SK-N-SH treated with all-trans-retinoic acid at 6 μM for 48 hours (cell line): ENCODE data around the gene ULK4.

Source experiments
- ATAC-seq: fragments of 200-7000 bp; cut with Tn5 transposase; 3 replicates; pipeline ENCODE4 v1.9.1; 2020; ENCODE audit warnings: mild to moderate bottlenecking, moderate library complexity
- ARNTL ChIP-seq: fragments of 450-650 bp; formaldehyde crosslinking; IDR thresholded peaks from 2 replicates; pipeline ENCODE4 v1.5.0; 2020; ENCODE audit warnings: low read depth, mild to moderate bottlenecking, moderate library complexity, borderline replicate concordance
- BACH2 ChIP-seq: fragments of 250-450 bp; sonication (Bioruptor Pico); IDR thresholded peaks from 2 replicates; pipeline ENCODE4 v1.9.0; 2021; ENCODE audit warnings: mild to moderate bottlenecking, borderline replicate concordance
- CSDC2 ChIP-seq: fragments of 250-450 bp; sonication (Bioruptor Pico); IDR thresholded peaks from 2 replicates; pipeline ENCODE4 v1.5.0; 2020; ENCODE audit warnings: mild to moderate bottlenecking, moderate library complexity
- GLIS3 ChIP-seq: fragments of 250-450 bp; sonication (Bioruptor Pico); IDR thresholded peaks from 2 replicates; pipeline ENCODE4 v1.5.0; 2020; ENCODE audit warnings: mild to moderate bottlenecking, moderate library complexity
- ISL1 ChIP-seq: fragments of 250-450 bp; sonication (Bioruptor Pico); IDR thresholded peaks from 2 replicates; pipeline ENCODE4 v2.1.2; 2022; ENCODE audit warnings: mild to moderate bottlenecking, moderate library complexity
- OSR1 ChIP-seq: fragments of 250-450 bp; sonication (Bioruptor Pico); IDR thresholded peaks from 2 replicates; pipeline ENCODE4 v1.8.0; 2022; ENCODE audit warnings: moderate library complexity, mild to moderate bottlenecking, inconsistent platforms
- PPARA ChIP-seq: fragments of 250-450 bp; sonication (Bioruptor Pico); IDR thresholded peaks from 2 replicates; pipeline ENCODE4 v1.5.0; 2020; ENCODE audit warnings: mild to moderate bottlenecking, borderline replicate concordance
- RARB ChIP-seq: fragments of 250-450 bp; sonication (Bioruptor Pico); IDR thresholded peaks from 2 replicates; pipeline ENCODE4 v1.8.0; 2021; ENCODE audit warnings: mild to moderate bottlenecking, moderate library complexity
- TCF4 ChIP-seq: fragments of 250-450 bp; sonication (Bioruptor Pico); IDR thresholded peaks from 2 replicates; pipeline ENCODE4 v1.8.0; 2021; ENCODE audit warnings: mild to moderate bottlenecking, moderate library complexity, borderline replicate concordance
- TOX ChIP-seq: fragments of 250-450 bp; sonication (Bioruptor Pico); IDR thresholded peaks from 2 replicates; pipeline ENCODE4 v1.8.0; 2021; ENCODE audit warnings: mild to moderate bottlenecking, moderate library complexity, borderline replicate concordance
- ZC3H10 ChIP-seq: fragments of 250-450 bp; sonication (Bioruptor Pico); IDR thresholded peaks from 2 replicates; pipeline ENCODE4 v1.5.1; 2021; ENCODE audit warnings: mild to moderate bottlenecking, moderate library complexity
- ZFP3 ChIP-seq: fragments of 250-450 bp; sonication (Bioruptor Pico); IDR thresholded peaks from 2 replicates; pipeline ENCODE4 v1.5.0; 2020; ENCODE audit warnings: mild to moderate bottlenecking, moderate library complexity
- ZFP30 ChIP-seq: fragments of 450-650 bp; formaldehyde crosslinking; IDR thresholded peaks from 2 replicates; pipeline ENCODE4 v1.5.0; 2022; ENCODE audit warnings: mild to moderate bottlenecking, moderate library complexity
- ZNF565 ChIP-seq: fragments of 450-650 bp; formaldehyde crosslinking; conservative IDR thresholded peaks from 2 replicates; pipeline ENCODE4 v1.5.0; 2020; ENCODE audit warnings: low read depth, mild to moderate bottlenecking, moderate library complexity
- ZNF70 ChIP-seq: fragments of 450-650 bp; formaldehyde crosslinking; IDR thresholded peaks from 2 replicates; pipeline ENCODE4 v1.5.0; 2020; ENCODE audit warnings: mild to moderate bottlenecking, moderate library complexity
- ZNF8 ChIP-seq: fragments of 450-650 bp; formaldehyde crosslinking; IDR thresholded peaks from 2 replicates; pipeline ENCODE4 v1.5.0; 2020; ENCODE audit warnings: mild to moderate bottlenecking, moderate library complexity
- TF ChIP-seq, protein P1 (sequence below): fragments of 250-450 bp; sonication (Bioruptor Pico); IDR thresholded peaks from 2 replicates; pipeline ENCODE4 v1.8.0; 2021; ENCODE audit warnings: low read depth, mild to moderate bottlenecking, moderate library complexity, borderline replicate concordance
- TF ChIP-seq, protein P2 (sequence below): fragments of 250-450 bp; sonication (Bioruptor Pico); IDR thresholded peaks from 2 replicates; pipeline ENCODE4 v1.5.1; 2020; ENCODE audit warnings: low read depth, mild to moderate bottlenecking, moderate library complexity
- TF ChIP-seq, protein P3 (sequence below): fragments of 250-450 bp; sonication (Bioruptor Pico); IDR thresholded peaks from 2 replicates; pipeline ENCODE4 v1.5.1; 2021; ENCODE audit warnings: mild to moderate bottlenecking, moderate library complexity
- TF ChIP-seq, protein P4 (sequence below): fragments of 250-450 bp; sonication (Bioruptor Pico); IDR thresholded peaks from 2 replicates; pipeline ENCODE4 v1.8.0; 2020; ENCODE audit warnings: mild to moderate bottlenecking, moderate library complexity, borderline replicate concordance
- TF ChIP-seq, protein P5 (sequence below): fragments of 250-450 bp; sonication (Bioruptor Pico); IDR thresholded peaks from 2 replicates; pipeline ENCODE4 v1.5.0; 2020; ENCODE audit warnings: mild to moderate bottlenecking, moderate library complexity

ULK4 gene

DNA sequence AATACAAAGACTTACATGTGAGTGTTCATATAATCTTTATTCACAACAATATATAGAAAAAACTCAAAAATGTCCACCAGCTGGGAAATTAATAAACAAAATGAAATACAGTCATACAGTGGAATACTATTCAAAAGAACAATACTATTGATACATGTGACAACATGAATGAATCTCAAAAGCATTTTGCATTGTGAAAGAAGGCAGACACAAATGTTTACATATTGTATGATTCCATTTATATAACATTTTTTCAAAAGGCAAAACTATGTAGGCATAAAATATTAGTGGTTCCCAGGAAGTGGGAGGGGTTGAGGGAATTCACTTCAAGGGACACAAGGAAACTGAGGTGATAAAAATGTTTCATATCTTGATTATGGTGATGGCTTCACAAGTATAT is 459.4 kb downstream of the ULK4 start:
- no peak for ATAC-seq
- TF ChIP-seq CSDC2 (CRISPR knock-in tag) (no peak), PPARA (CRISPR knock-in tag) (no peak), ZFP30 (CRISPR knock-in tag) (no peak)
- TF ChIP-seq, protein P1, sequence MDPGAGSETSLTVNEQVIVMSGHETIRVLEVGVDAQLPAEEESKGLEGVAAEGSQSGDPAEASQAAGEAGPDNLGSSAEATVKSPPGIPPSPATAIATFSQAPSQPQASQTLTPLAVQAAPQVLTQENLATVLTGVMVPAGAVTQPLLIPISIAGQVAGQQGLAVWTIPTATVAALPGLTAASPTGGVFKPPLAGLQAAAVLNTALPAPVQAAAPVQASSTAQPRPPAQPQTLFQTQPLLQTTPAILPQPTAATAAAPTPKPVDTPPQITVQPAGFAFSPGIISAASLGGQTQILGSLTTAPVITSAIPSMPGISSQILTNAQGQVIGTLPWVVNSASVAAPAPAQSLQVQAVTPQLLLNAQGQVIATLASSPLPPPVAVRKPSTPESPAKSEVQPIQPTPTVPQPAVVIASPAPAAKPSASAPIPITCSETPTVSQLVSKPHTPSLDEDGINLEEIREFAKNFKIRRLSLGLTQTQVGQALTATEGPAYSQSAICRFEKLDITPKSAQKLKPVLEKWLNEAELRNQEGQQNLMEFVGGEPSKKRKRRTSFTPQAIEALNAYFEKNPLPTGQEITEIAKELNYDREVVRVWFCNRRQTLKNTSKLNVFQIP (CRISPR knock-in tag) = no peak

DNA sequence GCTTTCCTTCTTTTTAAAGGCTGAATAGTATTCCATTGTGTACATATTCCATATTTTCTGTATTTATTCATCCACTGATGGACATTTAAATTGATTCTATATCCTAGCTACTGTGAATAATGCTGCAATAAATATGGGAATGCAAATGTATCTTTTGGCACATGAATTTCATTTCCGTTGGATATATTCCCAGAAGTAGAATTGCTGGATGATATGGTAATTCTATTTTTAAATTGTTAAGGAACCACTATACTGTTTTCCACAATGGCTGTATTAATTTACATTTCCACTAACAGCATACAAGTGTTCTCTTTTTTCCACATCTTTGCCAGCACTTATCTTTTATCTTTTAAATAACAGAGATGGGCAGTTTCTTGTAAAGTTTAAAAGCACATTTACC is 459.9 kb downstream of the ULK4 start:
- no peak for TF ChIP-seq ARNTL
- ATAC-seq = no peak

DNA sequence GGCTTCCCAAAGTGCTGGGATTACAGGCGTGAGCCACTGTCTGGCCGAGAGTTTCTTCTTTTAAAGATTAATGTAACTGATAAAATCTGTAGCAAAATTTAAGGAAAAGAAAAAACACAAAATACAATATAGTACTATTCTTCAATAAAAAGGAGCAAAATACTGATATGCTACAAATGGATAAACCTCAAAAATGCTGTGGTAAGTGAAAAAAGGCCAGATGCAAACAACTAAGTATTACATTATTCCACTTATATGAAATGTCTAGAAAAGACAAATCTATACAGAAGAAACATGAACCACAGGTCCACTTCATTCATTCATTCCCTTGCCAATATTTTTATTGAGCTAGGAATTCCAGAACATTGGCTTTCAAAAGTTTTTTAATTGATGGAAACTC is 463.1 kb downstream of the ULK4 start:
- TF ChIP-seq ZC3H10 (CRISPR knock-in tag) (no peak), ISL1 (CRISPR knock-in tag) (no peak), BACH2 (CRISPR knock-in tag) (no peak), ZNF8 (no peak), GLIS3 (CRISPR knock-in tag) (no peak), ZNF70 (CRISPR knock-in tag) (no peak), RARB (CRISPR knock-in tag) (no peak)
- TF ChIP-seq, protein P2, sequence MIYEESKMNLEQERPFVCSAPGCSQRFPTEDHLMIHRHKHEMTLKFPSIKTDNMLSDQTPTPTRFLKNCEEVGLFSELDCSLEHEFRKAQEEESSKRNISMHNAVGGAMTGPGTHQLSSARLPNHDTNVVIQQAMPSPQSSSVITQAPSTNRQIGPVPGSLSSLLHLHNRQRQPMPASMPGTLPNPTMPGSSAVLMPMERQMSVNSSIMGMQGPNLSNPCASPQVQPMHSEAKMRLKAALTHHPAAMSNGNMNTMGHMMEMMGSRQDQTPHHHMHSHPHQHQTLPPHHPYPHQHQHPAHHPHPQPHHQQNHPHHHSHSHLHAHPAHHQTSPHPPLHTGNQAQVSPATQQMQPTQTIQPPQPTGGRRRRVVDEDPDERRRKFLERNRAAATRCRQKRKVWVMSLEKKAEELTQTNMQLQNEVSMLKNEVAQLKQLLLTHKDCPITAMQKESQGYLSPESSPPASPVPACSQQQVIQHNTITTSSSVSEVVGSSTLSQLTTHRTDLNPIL (CRISPR knock-in tag) = no peak
- TF ChIP-seq, protein P3, sequence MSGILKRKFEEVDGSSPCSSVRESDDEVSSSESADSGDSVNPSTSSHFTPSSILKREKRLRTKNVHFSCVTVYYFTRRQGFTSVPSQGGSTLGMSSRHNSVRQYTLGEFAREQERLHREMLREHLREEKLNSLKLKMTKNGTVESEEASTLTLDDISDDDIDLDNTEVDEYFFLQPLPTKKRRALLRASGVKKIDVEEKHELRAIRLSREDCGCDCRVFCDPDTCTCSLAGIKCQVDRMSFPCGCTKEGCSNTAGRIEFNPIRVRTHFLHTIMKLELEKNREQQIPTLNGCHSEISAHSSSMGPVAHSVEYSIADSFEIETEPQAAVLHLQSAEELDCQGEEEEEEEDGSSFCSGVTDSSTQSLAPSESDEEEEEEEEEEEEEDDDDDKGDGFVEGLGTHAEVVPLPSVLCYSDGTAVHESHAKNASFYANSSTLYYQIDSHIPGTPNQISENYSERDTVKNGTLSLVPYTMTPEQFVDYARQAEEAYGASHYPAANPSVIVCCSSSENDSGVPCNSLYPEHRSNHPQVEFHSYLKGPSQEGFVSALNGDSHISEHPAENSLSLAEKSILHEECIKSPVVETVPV (CRISPR knock-in tag) = no peak
- TF ChIP-seq, protein P4, sequence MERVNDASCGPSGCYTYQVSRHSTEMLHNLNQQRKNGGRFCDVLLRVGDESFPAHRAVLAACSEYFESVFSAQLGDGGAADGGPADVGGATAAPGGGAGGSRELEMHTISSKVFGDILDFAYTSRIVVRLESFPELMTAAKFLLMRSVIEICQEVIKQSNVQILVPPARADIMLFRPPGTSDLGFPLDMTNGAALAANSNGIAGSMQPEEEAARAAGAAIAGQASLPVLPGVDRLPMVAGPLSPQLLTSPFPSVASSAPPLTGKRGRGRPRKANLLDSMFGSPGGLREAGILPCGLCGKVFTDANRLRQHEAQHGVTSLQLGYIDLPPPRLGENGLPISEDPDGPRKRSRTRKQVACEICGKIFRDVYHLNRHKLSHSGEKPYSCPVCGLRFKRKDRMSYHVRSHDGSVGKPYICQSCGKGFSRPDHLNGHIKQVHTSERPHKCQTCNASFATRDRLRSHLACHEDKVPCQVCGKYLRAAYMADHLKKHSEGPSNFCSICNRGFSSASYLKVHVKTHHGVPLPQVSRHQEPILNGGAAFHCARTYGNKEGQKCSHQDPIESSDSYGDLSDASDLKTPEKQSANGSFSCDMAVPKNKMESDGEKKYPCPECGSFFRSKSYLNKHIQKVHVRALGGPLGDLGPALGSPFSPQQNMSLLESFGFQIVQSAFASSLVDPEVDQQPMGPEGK (CRISPR knock-in tag) = no peak
- ATAC-seq = no peak

DNA sequence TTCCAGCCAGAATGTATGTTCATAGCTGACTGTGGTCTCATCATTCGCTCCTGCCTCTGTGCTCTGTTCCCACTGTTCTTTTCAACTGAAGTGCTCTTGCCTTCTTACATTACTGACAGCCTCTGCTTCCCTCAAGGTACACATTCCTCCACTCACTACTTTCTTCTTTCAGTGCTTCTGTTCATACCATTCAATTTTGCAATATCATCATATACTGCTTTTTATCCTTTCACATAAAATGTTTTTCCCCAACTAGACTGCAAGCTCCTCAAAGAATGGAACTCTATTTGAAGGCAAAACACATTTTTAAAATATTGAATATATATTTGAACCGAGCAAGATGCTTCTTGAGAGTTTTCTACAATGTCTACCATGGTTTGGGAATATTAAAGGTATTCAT is 471.5 kb downstream of the ULK4 start:
- no peak for ATAC-seq
- TF ChIP-seq ZNF565 (no peak), CSDC2 (CRISPR knock-in tag) (no peak), GLIS3 (CRISPR knock-in tag) (no peak)
- TF ChIP-seq, protein P3 (CRISPR knock-in tag) = no peak

DNA sequence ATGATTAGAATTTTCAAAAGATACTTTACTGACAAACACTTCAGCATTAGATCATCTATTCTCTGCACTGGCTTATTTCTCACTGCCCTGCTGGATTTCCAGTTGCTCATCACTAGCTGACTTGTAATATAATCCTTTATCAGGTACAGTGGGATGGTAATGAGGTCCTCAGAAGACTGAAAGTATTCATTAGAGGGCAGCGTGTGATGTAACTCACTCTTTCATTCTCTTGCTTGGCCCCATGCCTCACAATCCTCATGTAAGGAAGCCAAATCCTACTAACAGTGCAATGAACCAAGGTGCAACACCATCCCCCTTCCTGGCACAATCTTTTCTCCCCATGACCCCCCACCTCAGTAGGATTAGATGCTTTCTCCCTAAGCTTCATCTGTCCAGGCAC is 472.7 kb downstream of the ULK4 start:
- no peak for ATAC-seq
- TF ChIP-seq ZFP30 (CRISPR knock-in tag) (no peak), GLIS3 (CRISPR knock-in tag) (no peak), ZFP3 (CRISPR knock-in tag) (no peak), CSDC2 (CRISPR knock-in tag) (no peak), ZC3H10 (CRISPR knock-in tag) (no peak), TOX (CRISPR knock-in tag) (no peak), PPARA (CRISPR knock-in tag) (no peak), ZNF8 (no peak), ARNTL (no peak), ZNF70 (CRISPR knock-in tag) (no peak), RARB (CRISPR knock-in tag) (no peak), TCF4 (CRISPR knock-in tag) (no peak), OSR1 (CRISPR knock-in tag) (no peak)
- TF ChIP-seq, protein P5, sequence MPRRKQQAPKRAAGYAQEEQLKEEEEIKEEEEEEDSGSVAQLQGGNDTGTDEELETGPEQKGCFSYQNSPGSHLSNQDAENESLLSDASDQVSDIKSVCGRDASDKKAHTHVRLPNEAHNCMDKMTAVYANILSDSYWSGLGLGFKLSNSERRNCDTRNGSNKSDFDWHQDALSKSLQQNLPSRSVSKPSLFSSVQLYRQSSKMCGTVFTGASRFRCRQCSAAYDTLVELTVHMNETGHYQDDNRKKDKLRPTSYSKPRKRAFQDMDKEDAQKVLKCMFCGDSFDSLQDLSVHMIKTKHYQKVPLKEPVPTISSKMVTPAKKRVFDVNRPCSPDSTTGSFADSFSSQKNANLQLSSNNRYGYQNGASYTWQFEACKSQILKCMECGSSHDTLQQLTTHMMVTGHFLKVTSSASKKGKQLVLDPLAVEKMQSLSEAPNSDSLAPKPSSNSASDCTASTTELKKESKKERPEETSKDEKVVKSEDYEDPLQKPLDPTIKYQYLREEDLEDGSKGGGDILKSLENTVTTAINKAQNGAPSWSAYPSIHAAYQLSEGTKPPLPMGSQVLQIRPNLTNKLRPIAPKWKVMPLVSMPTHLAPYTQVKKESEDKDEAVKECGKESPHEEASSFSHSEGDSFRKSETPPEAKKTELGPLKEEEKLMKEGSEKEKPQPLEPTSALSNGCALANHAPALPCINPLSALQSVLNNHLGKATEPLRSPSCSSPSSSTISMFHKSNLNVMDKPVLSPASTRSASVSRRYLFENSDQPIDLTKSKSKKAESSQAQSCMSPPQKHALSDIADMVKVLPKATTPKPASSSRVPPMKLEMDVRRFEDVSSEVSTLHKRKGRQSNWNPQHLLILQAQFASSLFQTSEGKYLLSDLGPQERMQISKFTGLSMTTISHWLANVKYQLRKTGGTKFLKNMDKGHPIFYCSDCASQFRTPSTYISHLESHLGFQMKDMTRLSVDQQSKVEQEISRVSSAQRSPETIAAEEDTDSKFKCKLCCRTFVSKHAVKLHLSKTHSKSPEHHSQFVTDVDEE = no peak
- TF ChIP-seq, protein P2 (CRISPR knock-in tag) = no peak
- TF ChIP-seq, protein P3 (CRISPR knock-in tag) = no peak
